Erythroblast (primary cell): Measurements from ENCODE around the gene ADAMTS7.

Experiments used
- GATA1 ChIP-seq: IDR thresholded peaks from 2 replicates; pipeline ENCODE4 v1.6.1; 2011; ENCODE audit warnings: low read depth, mild to moderate bottlenecking, control low read depth, low read length, moderate library complexity
- POLR2A ChIP-seq: IDR thresholded peaks from 2 replicates; pipeline ENCODE4 v1.6.1; 2011; ENCODE audit warnings: mild to moderate bottlenecking, low read length

DNA sequence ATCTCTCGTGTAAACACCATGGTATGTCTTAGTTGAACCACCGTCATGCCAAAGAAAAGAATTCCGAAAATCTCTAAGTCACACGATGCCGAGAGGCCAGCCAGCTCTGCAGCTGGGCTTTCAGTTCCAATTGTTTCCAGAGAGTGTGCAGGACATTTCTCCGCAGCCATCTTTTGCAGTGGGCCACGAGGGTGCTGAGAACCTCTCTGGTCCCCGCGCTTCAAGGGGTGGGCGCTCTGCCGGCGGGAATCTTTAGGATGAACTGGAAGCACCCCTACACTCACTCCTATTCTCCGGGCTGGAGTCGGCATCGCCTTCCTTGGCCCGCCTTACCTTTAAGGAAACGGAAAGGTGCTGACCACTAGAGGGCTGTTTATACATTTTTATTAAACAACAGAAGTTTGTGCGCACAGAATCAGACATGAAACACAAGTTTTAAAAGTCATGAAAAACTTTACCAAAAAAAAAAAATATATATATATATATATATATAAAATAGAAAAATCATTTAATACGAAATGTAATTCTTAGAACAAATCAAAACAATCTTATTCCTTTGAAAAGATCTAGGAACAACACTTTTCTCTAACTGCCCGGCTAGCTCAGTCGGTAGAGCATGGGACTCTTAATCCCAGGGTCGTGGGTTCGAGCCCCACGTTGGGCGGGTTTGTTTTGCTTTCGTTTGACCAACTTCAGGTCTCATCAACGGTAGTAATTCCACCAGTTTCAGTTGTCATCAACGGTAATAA is 48.9 kb upstream of the ADAMTS7 start:
- TF ChIP-seq POLR2A, result no peak
- TF ChIP-seq GATA1, result no peak
